Activated CD8-positive, alpha-beta T cell treated with anti-CD3 and anti-CD28 coated beads, Interleukin-2, amount 10 ng/mL, durations not matched to agents 7 days and 5 days (primary cell): Measurements from ENCODE around the gene TRPM3. TPM values are rescaled to one million over a fixed set of nuclear protein-coding genes. Genes with fewer than 3 reads are reported as not detected.

Experiments used
- ATAC-seq: fragments of 150-1000 bp; cut with Tn5 transposase; one replicate; pipeline ENCODE4 v1.10.0; 2021; ENCODE audit warnings: moderate library complexity
- CTCF ChIA-PET: fragments of 350-600 bp; sonication (Branson Sonifier 250); formaldehyde crosslinking; loops from one replicate; lab custom pipeline; 2021; ENCODE audit warnings: antibody characterized with exemption; lab: Charles Lee
- POLR2A ChIA-PET: fragments of 350-600 bp; sonication (Branson Sonifier 250); formaldehyde crosslinking; loops from one replicate; lab custom pipeline; 2021; ENCODE audit warnings: antibody characterized with exemption; lab: Charles Lee
- DNase-seq: peaks from one replicate; pipeline ENCODE4 v3.0.0-alpha.2; 2020
- H3K27ac Mint-ChIP-seq: one replicate; pipeline ENCODE4 v1.8.0; 2021; ENCODE audit warnings: mild to moderate bottlenecking, mixed read lengths
- H3K27me3 Mint-ChIP-seq: one replicate; pipeline ENCODE4 v1.8.0; 2021; ENCODE audit warnings: low read depth, mixed read lengths
- H3K36me3 Mint-ChIP-seq: one replicate; pipeline ENCODE4 v1.8.0; 2021; ENCODE audit warnings: low read depth, mixed read lengths
- H3K4me1 Mint-ChIP-seq: one replicate; pipeline ENCODE4 v1.8.0; 2021; ENCODE audit warnings: low read depth, mixed read lengths
- H3K4me3 Mint-ChIP-seq: one replicate; pipeline ENCODE4 v1.8.0; 2021; ENCODE audit warnings: mild to moderate bottlenecking, mixed read lengths
- H3K9me3 Mint-ChIP-seq: one replicate; pipeline ENCODE4 v1.8.0; 2022; ENCODE audit warnings: mixed read lengths; ENCODE audit not compliant: insufficient read depth
- total RNA-seq, 2 experiments: library from RNA; stranded (reverse); gene quantifications; one replicate each; pipeline ENCODE4 v1.2.3, GENCODE V29; 2021

The TRPM3 gene
- not detected for total RNA-seq

GRCh38 chr9:71121275-71122021 is at the start of gene TRPM3:
Gene TRPM3 (minus strand): TSS chr9:71121621. CDS start chr9:71121354, 267 bp downstream.
- no peaks in the 10 kb centered on the region for H3K27me3 Mint-ChIP-seq

GRCh38 chr9:71168418-71168817 is 47.0 kb upstream of the TRPM3 start:
- ATAC-seq (no peak), DNase-seq (no peak)
- H3K4me1 Mint-ChIP-seq: no peaks in the 10 kb centered on the region
- no peaks in the 10 kb centered on the region for H3K36me3 Mint-ChIP-seq
- H3K27ac Mint-ChIP-seq: no peak overlapping the region
- no peak overlapping the region for H3K4me3 Mint-ChIP-seq
- no peaks in the 10 kb centered on the region for H3K27me3 Mint-ChIP-seq
- ChIA-PET CTCF (no interaction called here), POLR2A (no interaction called here)
- peaks cover 3% of the 10 kb centered on the region for H3K9me3 Mint-ChIP-seq

More at GRCh38 chr9:71121275-71122021, at the start of gene TRPM3:
- DNase-seq (no peak), ATAC-seq (no peak)
- POLR2A ChIA-PET: interaction anchor here (0.7 kb wide), 1 partner anchor 491 kb away, joined by 3 read pairs; no protein-coding TSS in a partner anchor
- Mint-ChIP-seq H3K27ac (no peak within 1 kb of the TSS), H3K4me1 (no peaks in the 10 kb centered on the region), H3K4me3 (no peak within 1 kb of the TSS), H3K36me3 (no peaks in the 10 kb centered on the region), H3K9me3 (no peaks in the 10 kb centered on the region)
- CTCF ChIA-PET: no interaction called here

- DNase-seq: no peak
- POLR2A ChIA-PET: no interaction called here
Measured at GRCh38 chr9:71162126-71162525, 40.7 kb upstream of the TRPM3 start.

GRCh38 chr9:71157731-71158130 is 36.3 kb upstream of the TRPM3 start:
- no peak overlapping the region for H3K27ac Mint-ChIP-seq

More at GRCh38 chr9:71162126-71162525, 40.7 kb upstream of the TRPM3 start:
- Mint-ChIP-seq H3K9me3 (no peaks in the 10 kb centered on the region), H3K4me1 (no peaks in the 10 kb centered on the region), H3K27ac (no peak overlapping the region), H3K27me3 (no peaks in the 10 kb centered on the region), H3K36me3 (no peaks in the 10 kb centered on the region), H3K4me3 (no peak overlapping the region)
- ATAC-seq: no peak
- CTCF ChIA-PET: no interaction called here

GRCh38 chr9:71147368-71147767 is 25.9 kb upstream of the TRPM3 start:
- ATAC-seq (no peak), DNase-seq (no peak)
- no peak overlapping the region for H3K27ac Mint-ChIP-seq
- H3K4me3 Mint-ChIP-seq: no peak overlapping the region
- H3K4me1 Mint-ChIP-seq: no peaks in the 10 kb centered on the region
- CTCF ChIA-PET: no interaction called here
- no peaks in the 10 kb centered on the region for H3K9me3 Mint-ChIP-seq
- POLR2A ChIA-PET: no interaction called here
- no peaks in the 10 kb centered on the region for H3K36me3 Mint-ChIP-seq
- H3K27me3 Mint-ChIP-seq: no peaks in the 10 kb centered on the region

More at GRCh38 chr9:71157731-71158130, 36.3 kb upstream of the TRPM3 start:
- DNase-seq (no peak), ATAC-seq (no peak)
- no peaks in the 10 kb centered on the region for H3K4me1 Mint-ChIP-seq
- no peaks in the 10 kb centered on the region for H3K27me3 Mint-ChIP-seq
- no peaks in the 10 kb centered on the region for H3K36me3 Mint-ChIP-seq
- H3K4me3 Mint-ChIP-seq: no peak overlapping the region
- ChIA-PET POLR2A (no interaction called here), CTCF (no interaction called here)
- no peaks in the 10 kb centered on the region for H3K9me3 Mint-ChIP-seq

GRCh38 chr9:71146511-71146910 is 25.1 kb upstream of the TRPM3 start:
- Mint-ChIP-seq H3K36me3 (no peaks in the 10 kb centered on the region), H3K27me3 (no peaks in the 10 kb centered on the region), H3K4me3 (no peak overlapping the region), H3K4me1 (no peaks in the 10 kb centered on the region), H3K27ac (no peak overlapping the region), H3K9me3 (no peaks in the 10 kb centered on the region)
- POLR2A ChIA-PET: no interaction called here
- ATAC-seq: no peak
- DNase-seq: no peak
- CTCF ChIA-PET: no interaction called here

- ChIA-PET CTCF (no interaction called here), POLR2A (no interaction called here)
- H3K4me1 Mint-ChIP-seq: no peaks in the 10 kb centered on the region
- no peaks in the 10 kb centered on the region for H3K27me3 Mint-ChIP-seq
- no peaks in the 10 kb centered on the region for H3K36me3 Mint-ChIP-seq
- H3K4me3 Mint-ChIP-seq: no peak overlapping the region
- H3K9me3 Mint-ChIP-seq: no peaks in the 10 kb centered on the region
- H3K27ac Mint-ChIP-seq: no peak overlapping the region
- DNase-seq (no peak), ATAC-seq (no peak)
Measured at GRCh38 chr9:71145179-71145578, 23.8 kb upstream of the TRPM3 start.

GRCh38 chr9:71144495-71144894 is 23.1 kb upstream of the TRPM3 start:
- H3K4me1 Mint-ChIP-seq: no peaks in the 10 kb centered on the region
- no peak for DNase-seq
- no peak overlapping the region for H3K27ac Mint-ChIP-seq
- no peak overlapping the region for H3K4me3 Mint-ChIP-seq
- H3K36me3 Mint-ChIP-seq: no peaks in the 10 kb centered on the region
- H3K9me3 Mint-ChIP-seq: no peaks in the 10 kb centered on the region
- CTCF ChIA-PET: no interaction called here
- H3K27me3 Mint-ChIP-seq: no peaks in the 10 kb centered on the region
- ATAC-seq: no peak
- POLR2A ChIA-PET: no interaction called here

GRCh38 chr9:71136696-71137095 is 15.3 kb upstream of the TRPM3 start:
- ChIA-PET CTCF (no interaction called here), POLR2A (no interaction called here)
- DNase-seq (no peak), ATAC-seq (no peak)
- Mint-ChIP-seq H3K36me3 (no peaks in the 10 kb centered on the region), H3K4me1 (no peaks in the 10 kb centered on the region), H3K27me3 (no peaks in the 10 kb centered on the region), H3K9me3 (no peaks in the 10 kb centered on the region), H3K27ac (no peak overlapping the region), H3K4me3 (no peak overlapping the region)

- H3K9me3 Mint-ChIP-seq: no peaks in the 10 kb centered on the region
- ChIA-PET POLR2A (no interaction called here), CTCF (no interaction called here)
- DNase-seq (no peak), ATAC-seq (no peak)
- no peak overlapping the region for H3K27ac Mint-ChIP-seq
- H3K4me3 Mint-ChIP-seq: no peak overlapping the region
- H3K27me3 Mint-ChIP-seq: no peaks in the 10 kb centered on the region
- H3K4me1 Mint-ChIP-seq: no peaks in the 10 kb centered on the region
- no peaks in the 10 kb centered on the region for H3K36me3 Mint-ChIP-seq
Measured at GRCh38 chr9:71131145-71131544, 9.7 kb upstream of the TRPM3 start.

- no peaks in the 10 kb centered on the region for H3K36me3 Mint-ChIP-seq
- POLR2A ChIA-PET: no interaction called here
- H3K27ac Mint-ChIP-seq: no peak overlapping the region
- H3K9me3 Mint-ChIP-seq: no peaks in the 10 kb centered on the region
- DNase-seq (no peak), ATAC-seq (no peak)
- H3K4me1 Mint-ChIP-seq: no peaks in the 10 kb centered on the region
- no peaks in the 10 kb centered on the region for H3K27me3 Mint-ChIP-seq
- CTCF ChIA-PET: no interaction called here
- H3K4me3 Mint-ChIP-seq: no peak overlapping the region
Measured at GRCh38 chr9:71130521-71130920, 9.1 kb upstream of the TRPM3 start.

- Mint-ChIP-seq H3K27me3 (no peaks in the 10 kb centered on the region), H3K9me3 (no peaks in the 10 kb centered on the region), H3K36me3 (no peaks in the 10 kb centered on the region), H3K27ac (no peak overlapping the region), H3K4me3 (no peak overlapping the region), H3K4me1 (no peaks in the 10 kb centered on the region)
- ChIA-PET POLR2A (no interaction called here), CTCF (no interaction called here)
- no peak for DNase-seq
- ATAC-seq: no peak
Measured at GRCh38 chr9:71128796-71129195, 7.4 kb upstream of the TRPM3 start.

GRCh38 chr9:71127301-71127700 is 5.9 kb upstream of the TRPM3 start:
- H3K27me3 Mint-ChIP-seq: no peaks in the 10 kb centered on the region
- no peak overlapping the region for H3K4me3 Mint-ChIP-seq
- ChIA-PET POLR2A (no interaction called here), CTCF (no interaction called here)
- ATAC-seq (no peak), DNase-seq (no peak)
- no peaks in the 10 kb centered on the region for H3K36me3 Mint-ChIP-seq
- H3K27ac Mint-ChIP-seq: no peak overlapping the region
- no peaks in the 10 kb centered on the region for H3K9me3 Mint-ChIP-seq
- no peaks in the 10 kb centered on the region for H3K4me1 Mint-ChIP-seq
